GM12891 (cell line): ENCODE measurements around the gene CCSER1.

Experiments used
- POLR2A ChIP-seq: IDR thresholded peaks from 2 replicates; pipeline ENCODE4 v1.6.1; 2011; ENCODE audit warnings: low read depth, low read length, control low read depth
- POLR2AphosphoS5 ChIP-seq: IDR thresholded peaks from 2 replicates; pipeline ENCODE4 v1.6.1; 2011; ENCODE audit warnings: low read depth, low read length, control low read depth

DNA sequence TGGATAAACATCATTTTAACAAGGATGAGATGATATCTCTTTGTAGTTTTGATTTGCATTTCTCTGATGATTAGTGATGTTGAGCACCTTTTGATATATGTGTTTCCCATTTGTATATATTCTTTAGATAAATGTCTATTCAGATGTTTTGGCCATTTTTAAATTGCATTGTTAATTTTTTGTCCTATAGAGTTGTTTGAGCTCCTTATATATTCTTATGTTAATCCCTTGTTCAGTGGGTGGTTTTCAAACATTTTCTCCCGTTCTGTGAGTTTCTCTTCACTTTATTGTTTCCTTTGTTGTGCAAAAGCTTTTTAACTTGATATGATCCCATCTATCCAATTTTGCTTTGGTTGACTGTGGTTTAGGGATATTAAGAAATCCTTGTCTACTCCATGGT, 606.0 kb downstream of the CCSER1 start:
- TF ChIP-seq POLR2AphosphoS5 (no peak), POLR2A (no peak)
